ENCODE measurements around the gene FFAR3.

DNA sequence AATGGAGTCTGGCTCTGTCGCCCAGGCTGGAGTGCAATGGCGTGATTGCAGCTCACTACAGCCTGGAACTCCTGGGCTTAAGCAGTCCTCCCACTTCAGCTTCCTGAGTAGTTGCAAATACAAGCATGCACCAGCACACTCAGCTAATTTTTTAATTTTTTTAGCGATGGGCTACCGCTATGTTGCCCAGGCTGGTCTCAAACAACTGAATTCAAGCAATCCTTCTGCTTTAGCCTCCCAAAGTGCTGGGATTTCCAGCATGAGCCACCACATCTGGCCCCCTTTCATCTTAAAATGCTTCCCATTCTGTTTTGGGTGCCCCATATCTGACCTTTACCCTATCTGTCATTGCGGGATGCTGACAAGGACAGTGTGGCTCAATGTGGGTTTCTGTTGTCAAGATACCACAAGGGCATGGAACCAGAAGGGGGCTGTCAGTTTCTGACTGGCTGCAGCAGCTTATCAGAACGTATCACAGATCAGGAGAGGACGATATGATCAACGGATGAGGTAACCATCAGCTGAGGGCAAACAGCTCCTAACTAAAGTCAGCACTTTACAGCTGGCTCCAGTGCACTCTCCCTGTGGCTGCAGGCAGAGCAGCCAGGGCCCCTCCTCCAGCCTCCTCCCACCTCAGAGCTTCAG lies 45.0 kb downstream of the FFAR3 start:
- TF ChIP-seq POLR2A (IDR thresholded peaks at IDR 0.05; ENCODE audit: low read depth, low read length) (no peak), TAF1 (IDR thresholded peaks at IDR 0.05; ENCODE audit: low read depth, low read length) (no peak)
